Memory B cell (primary cell): ENCODE results near the gene ZNF688.
"Not testable (repeated sequence)": the region's sequence is repeated elsewhere in the genome, so short reads cannot be mapped to it uniquely, and the experiment has no call there.

Experiments
- ATAC-seq: fragments of 150-1000 bp; cut with Tn5 transposase; 2 replicates; pipeline ENCODE4 v1.10.0; 2021; ENCODE audit warnings: low read depth, mild to moderate bottlenecking, moderate library complexity
- DNase-seq, 2 donors: peaks; one replicate each; pipeline ENCODE4 v3.0.0; 2022; ENCODE audit warnings: low spot score in 2 of 2
- H3K27ac Mint-ChIP-seq: one replicate; pipeline ENCODE4 v1.8.0; 2022; ENCODE audit warnings: mild to moderate bottlenecking, moderate library complexity, mixed read lengths
- H3K27me3 Mint-ChIP-seq: one replicate; pipeline ENCODE4 v1.8.0; 2022; ENCODE audit warnings: mixed read lengths
- H3K36me3 Mint-ChIP-seq: one replicate; pipeline ENCODE4 v1.8.0; 2022; ENCODE audit warnings: mild to moderate bottlenecking, mixed read lengths
- H3K4me1 Mint-ChIP-seq: one replicate; pipeline ENCODE4 v1.8.0; 2022; ENCODE audit warnings: mixed read lengths
- H3K4me3 Mint-ChIP-seq: one replicate; pipeline ENCODE4 v1.8.0; 2022; ENCODE audit warnings: mild to moderate bottlenecking, moderate library complexity, mixed read lengths
- H3K9me3 Mint-ChIP-seq: one replicate; pipeline ENCODE4 v1.8.0; 2022; ENCODE audit warnings: mixed read lengths

The ZNF688 gene

DNA sequence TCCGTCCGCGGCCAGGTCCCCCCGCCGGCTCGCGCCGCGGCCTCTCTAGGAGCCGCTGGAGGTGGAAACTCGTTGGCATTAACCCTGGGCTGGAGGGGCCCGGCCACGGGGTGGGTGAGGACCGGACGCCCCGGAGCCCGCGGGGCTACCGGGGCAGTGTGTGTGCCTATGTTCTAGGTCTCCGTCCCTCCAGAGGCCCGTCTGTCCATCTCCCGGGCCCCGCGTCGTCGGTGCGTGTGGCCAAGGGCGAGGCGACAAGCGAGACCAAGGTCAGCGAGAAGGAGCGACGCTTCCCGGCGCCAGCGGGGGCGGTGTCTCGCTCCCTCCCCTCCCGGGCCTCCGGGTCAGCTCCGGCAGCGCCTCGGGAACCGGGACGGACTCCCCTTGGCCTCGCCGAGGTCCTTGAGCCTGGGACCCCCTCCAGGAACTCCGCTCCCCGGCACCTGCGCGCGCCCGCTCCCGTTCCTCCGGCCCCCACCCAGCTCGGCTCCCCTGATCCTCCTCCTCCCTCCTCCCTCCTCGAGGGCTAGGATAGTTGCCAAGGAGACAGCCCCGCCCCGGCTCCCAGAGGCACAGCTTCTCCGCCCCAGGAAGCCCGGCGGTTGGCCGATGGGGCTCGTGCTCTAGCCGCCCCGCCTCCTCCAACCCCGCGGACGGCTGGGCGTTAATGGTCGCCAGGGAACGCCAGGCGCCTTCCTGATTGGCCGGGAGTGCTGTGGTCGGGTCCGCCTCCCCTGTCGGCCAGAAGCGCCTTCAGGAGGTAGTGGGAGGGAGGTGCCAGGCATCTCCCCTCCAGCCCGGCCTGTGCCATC is 44.5 kb downstream of the ZNF688 start:
- peak; percentile 82 to 86 for DNase-seq
- Mint-ChIP-seq H3K27ac (peak overlapping the region; percentile 91), H3K4me3 (peak overlapping the region; percentile 94), H3K27me3 (no peaks in the 10 kb centered on the region), H3K9me3 (no peaks in the 10 kb centered on the region), H3K4me1 (peaks cover 20% of the 10 kb centered on the region), H3K36me3 (peaks cover 6% of the 10 kb centered on the region)
- peak; percentile 77 for ATAC-seq

DNA sequence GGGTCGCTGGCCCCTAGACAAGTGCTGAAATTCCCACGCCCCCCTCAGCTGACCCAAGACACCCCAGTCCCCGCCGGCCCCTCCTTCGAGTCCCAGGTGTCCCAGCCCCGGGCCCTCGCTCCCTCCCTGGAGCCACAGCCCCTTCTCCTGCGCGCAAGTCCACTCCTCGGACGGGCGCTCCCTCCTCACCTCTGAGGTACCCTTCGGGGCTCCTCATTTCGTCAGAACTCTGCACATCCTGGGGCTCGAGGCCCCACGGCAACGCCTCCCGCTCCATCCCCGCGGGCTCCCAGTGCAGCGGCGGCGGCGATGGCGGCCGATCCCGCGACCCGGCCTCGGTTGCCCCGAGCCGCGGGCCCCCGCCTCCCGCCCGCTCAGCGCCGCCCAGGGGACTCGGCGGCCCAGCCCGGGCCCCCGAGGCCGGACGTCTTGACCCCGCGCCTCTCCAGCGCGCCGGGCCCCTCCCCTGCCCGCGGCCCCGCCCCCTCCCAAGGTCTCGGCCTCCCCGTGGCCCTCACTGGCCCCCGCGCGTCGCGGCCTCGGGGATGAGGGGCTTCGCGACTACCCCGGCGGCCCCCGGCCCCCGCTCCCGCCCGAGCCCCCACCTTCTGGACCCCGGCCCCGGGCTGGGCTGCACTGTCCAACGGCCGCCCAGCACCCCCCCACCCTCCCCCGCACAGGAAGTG is 45.2 kb downstream of the ZNF688 start, which contains the start of gene ZNF768:
Gene ZNF768, minus strand, starts transcription at position 430 of the 686 bp plus-strand sequence. Its CDS starts 153 bp downstream, at position 277.
- H3K4me3 Mint-ChIP-seq = peak within 1 kb of the TSS; percentile 94
- ATAC-seq (peak; percentile 9), DNase-seq (peak in 1 of 2 donors; percentile 33)
- H3K9me3 Mint-ChIP-seq = no peaks in the 10 kb centered on the region
- peaks cover 6% of the 10 kb centered on the region for H3K36me3 Mint-ChIP-seq
- H3K27me3 Mint-ChIP-seq = no peaks in the 10 kb centered on the region
- H3K4me1 Mint-ChIP-seq = peaks cover 20% of the 10 kb centered on the region
- H3K27ac Mint-ChIP-seq = peak within 1 kb of the TSS; percentile 91

DNA sequence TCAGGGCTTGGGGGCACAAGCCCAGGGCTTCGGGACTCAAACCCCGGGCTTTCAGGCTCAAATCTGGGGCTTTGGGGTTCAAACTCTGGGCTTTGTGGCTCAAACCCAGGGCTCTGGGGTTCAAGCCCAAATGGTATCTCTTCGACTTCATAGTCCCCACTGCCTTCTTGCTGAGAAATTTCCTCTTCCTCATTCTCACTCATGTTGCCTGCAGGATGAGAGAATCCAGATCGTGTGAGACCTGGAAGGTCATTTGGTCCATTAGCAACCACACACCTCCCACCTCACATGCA is 45.7 kb downstream of the ZNF688 start:
- Mint-ChIP-seq H3K4me1 (peaks cover 20% of the 10 kb centered on the region), H3K9me3 (no peaks in the 10 kb centered on the region), H3K36me3 (peaks cover 6% of the 10 kb centered on the region), H3K4me3 (peak overlapping the region; percentile 83), H3K27ac (no peak overlapping the region), H3K27me3 (no peaks in the 10 kb centered on the region)
- ATAC-seq (no peak), DNase-seq (no peak)

DNA sequence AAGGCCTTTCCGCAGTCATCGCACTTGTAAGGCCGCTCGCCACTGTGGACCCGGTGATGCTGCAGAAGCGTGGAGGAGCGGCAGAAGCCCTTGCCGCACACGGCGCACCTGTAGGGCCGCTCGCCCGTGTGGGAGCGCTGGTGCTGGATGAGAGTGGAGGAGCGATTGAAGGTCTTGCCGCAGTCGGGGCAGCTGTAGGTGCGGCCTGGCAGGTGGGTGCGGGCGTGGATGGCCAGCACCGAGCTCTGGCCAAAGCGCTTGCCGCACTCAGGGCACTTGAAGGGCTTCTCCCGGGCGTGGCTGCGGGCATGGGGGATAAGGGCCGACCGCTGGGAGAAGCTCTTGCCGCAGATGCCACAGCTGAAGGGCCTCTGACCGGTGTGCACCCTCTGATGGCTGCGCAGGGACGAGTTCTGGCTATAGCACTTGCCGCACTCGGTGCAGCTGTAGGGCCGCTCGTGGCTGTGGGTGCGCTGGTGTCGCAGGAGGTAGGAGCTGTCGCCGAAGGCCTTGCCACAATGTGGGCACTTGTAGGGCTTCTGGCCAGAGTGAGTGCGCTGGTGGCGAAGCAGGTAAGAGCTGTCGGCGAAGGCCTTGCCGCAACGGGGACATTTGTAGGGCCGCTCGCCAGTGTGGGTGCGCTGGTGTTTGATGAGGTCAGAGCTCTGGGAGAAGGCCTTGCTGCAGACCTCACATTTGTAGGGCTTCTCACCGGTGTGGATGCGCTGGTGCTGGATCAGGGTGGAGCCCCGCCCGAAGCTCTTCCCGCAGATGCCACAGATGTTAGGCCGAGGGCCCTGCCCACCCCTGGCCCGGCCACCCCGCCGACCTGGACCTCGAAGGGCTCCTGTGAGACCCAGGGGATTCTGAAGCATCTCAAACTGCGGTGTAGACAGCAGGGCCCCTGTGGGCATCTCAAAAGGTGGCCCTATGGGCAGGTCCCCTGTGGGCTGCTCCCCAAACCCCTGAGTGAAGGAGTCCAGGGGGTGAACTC is 46.6 kb downstream of the ZNF688 start:
- no peak overlapping the region for H3K27ac Mint-ChIP-seq
- peaks cover 20% of the 10 kb centered on the region for H3K4me1 Mint-ChIP-seq
- DNase-seq = no peak
- H3K4me3 Mint-ChIP-seq = peak overlapping the region; percentile 22
- peaks cover 7% of the 10 kb centered on the region for H3K36me3 Mint-ChIP-seq
- H3K27me3 Mint-ChIP-seq = no peaks in the 10 kb centered on the region
- no peaks in the 10 kb centered on the region for H3K9me3 Mint-ChIP-seq
- ATAC-seq = no peak

DNA sequence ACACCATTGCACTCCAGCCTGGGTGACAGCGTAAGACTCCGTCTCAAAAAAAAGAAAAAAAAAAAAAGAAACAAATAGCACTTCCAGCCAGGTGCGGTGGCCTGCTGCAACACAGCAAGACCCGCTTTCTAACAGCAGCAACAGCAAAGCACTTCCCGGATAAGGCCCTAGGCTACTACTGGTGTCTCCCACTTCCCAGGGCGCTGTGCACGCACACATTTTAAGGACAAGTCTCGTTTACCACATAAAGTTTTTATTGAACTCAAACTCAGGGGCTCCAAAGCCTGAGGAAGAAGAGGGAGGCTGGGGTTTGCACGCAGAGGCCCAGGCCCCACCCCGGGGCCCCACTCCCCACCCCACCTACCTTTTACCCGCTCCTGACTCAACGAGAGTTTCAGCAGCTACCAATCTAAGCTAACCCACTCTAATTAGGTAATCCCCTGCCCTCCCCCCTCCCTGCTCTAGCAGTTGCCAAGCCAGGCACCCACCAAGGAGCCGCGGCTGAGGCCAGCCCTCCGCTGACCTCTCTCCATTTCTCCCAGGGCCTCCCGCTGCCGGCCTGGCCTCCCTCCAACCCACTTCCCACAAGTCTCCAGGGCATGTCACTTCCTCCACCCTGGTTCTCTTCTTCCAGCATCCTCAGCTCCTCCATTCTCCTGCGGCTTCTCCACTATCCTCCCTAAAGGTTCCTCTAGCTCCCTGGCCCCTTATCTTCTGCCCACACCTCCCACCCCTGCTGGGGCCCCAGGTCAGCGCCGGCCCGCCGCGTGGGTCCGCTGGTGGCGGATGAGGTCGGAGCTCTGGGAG is 47.5 kb downstream of the ZNF688 start:
- no peak for ATAC-seq
- Mint-ChIP-seq H3K4me1 (peaks cover 20% of the 10 kb centered on the region), H3K36me3 (peaks cover 15% of the 10 kb centered on the region), H3K27me3 (no peaks in the 10 kb centered on the region), H3K9me3 (no peaks in the 10 kb centered on the region), H3K4me3 (no peak overlapping the region), H3K27ac (no peak overlapping the region)
- DNase-seq = no peak

DNA sequence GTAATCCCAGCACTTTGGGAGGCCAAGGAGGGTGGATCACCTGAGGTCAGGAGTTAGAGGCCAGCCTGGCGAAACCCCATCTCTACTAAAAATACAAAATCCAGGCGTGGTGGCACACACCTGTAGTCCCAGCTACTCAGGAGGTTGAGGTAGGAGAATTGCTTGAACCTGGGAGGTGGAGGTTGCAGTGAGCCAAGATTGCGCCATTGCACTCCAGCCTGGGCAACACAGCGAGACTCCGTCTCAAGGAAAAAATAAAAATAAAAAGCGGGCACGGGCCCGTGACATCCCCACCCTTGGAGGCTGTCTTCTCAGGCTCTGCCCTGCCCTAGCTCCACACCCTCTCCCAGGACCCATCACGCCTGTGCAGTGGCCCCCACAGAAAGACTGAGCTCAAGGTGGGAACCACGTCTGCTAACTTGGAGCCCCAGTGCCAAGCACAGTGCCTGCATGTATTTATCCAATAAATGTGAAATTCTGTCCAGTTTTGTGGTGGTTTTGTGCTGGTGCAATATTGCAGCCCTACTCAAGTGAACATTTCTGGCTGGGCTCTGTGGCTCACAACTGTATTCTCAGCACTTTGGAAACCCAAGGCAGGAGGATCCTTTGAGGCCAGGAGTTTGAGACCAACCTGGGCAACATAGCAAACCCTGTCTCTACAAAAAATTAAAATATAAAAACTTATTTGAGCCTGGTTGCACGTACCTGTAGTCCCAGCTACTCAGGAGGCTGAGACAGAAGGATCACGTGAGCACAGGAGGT is 48.6 kb downstream of the ZNF688 start:
- Mint-ChIP-seq H3K36me3 (peaks cover 20% of the 10 kb centered on the region), H3K4me1 (peaks cover 13% of the 10 kb centered on the region), H3K27ac (peak overlapping the region; percentile 3)
- not testable (repeated sequence) for H3K9me3 Mint-ChIP-seq, H3K27me3 Mint-ChIP-seq, DNase-seq, ATAC-seq, H3K4me3 Mint-ChIP-seq

DNA sequence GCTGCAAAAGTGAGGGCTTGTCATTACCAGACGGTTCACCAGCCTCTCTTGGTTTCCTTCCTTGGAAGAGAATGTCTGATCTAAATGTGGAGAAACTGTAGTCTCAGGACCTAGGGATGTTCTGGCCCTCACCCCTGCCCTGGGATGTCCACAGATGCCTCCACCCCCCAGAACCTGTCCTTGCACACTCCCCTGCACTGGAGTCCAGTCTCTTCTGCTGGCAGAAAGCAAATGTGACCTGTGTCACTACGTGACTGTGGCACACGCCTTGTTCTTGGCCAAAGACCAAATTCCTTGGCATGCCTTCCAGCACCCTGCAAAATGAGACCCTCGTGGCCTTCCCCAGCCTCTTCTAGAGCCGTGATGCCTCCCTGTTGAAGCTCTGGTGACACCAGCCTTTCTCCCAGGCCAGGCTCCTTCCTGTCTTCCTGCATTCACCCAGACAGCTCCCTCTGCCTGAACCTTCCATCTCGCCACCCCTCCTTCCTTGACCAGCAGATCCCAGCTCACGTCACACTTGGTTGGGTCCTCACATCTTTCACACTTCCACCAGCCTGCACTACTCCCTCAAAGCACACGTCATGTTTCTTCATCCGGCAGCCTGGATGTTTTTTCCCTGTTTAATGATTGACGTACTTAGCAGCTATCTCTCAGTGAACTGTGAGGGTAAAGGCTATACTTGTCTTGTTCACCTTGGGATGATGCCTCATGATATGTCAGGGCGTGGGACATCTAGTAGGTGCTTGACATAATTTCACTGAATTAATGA is 49.5 kb downstream of the ZNF688 start:
- no peak overlapping the region for H3K4me3 Mint-ChIP-seq
- peaks cover 26% of the 10 kb centered on the region for H3K36me3 Mint-ChIP-seq
- no peaks in the 10 kb centered on the region for H3K27me3 Mint-ChIP-seq
- no peak for ATAC-seq
- H3K27ac Mint-ChIP-seq = peak overlapping the region; percentile 3
- H3K4me1 Mint-ChIP-seq = peaks cover 9% of the 10 kb centered on the region
- H3K9me3 Mint-ChIP-seq = no peaks in the 10 kb centered on the region
- no peak for DNase-seq

DNA sequence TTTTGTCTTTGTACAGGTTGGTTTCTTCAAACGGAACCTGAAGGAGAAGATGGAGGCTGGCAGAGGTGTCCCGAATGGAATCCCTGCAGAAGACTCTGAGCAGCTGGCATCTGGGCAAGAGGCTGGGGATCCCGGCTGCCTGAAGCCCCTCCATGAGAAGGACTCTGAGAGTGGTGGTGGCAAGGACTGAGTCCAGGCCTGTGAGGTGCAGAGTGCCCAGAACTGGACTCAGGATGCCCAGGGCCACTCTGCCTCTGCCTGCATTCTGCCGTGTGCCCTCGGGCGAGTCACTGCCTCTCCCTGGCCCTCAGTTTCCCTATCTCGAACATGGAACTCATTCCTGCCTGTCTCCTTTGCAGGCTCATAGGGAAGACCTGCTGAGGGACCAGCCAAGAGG is 50.0 kb downstream of the ZNF688 start:
- peaks cover 31% of the 10 kb centered on the region for H3K36me3 Mint-ChIP-seq
- ATAC-seq (no peak), DNase-seq (no peak)
- peak overlapping the region; percentile 3 for H3K27ac Mint-ChIP-seq
- H3K27me3 Mint-ChIP-seq = no peaks in the 10 kb centered on the region
- H3K9me3 Mint-ChIP-seq = no peaks in the 10 kb centered on the region
- peaks cover 9% of the 10 kb centered on the region for H3K4me1 Mint-ChIP-seq
- no peak overlapping the region for H3K4me3 Mint-ChIP-seq
